AG04449 (cell line): ENCODE results near the gene EP300.
"Not testable (repeated sequence)": the region's sequence is repeated elsewhere in the genome, so short reads cannot be mapped to it uniquely, and the experiment has no call there.

ENCODE experiments used
- CTCF ChIA-PET: fragments of 350-600 bp; formaldehyde crosslinking; extraction: SDS; loops from one replicate; lab custom pipeline; 2021; ENCODE audit warnings: antibody characterized with exemption; lab: Yijun Ruan, JAX
- POLR2A ChIA-PET: fragments of 400-600, 350-600 bp; formaldehyde crosslinking; extraction: SDS; loops from one replicate; lab custom pipeline; 2020; ENCODE audit warnings: antibody characterized with exemption, inconsistent platforms; lab: Yijun Ruan, JAX
- DNase-seq: peaks from one replicate; pipeline ENCODE4 v3.0.0-alpha.2; 2010; ENCODE audit warnings: low read depth, low spot score
- H3K4me3 ChIP-seq: 2 replicates; pipeline ENCODE4 v1.5.1; 2011; ENCODE audit warnings: low read depth, mild to moderate bottlenecking, control low read depth, low read length
- CTCF ChIP-seq: IDR thresholded peaks from one replicate; pipeline ENCODE4 v1.5.1; 2011; ENCODE audit warnings: mild to moderate bottlenecking, moderate library complexity, low read length, control low read depth, inconsistent platforms; ENCODE audit not compliant: insufficient read depth; ENCODE audit errors: missing control alignments

EP300 gene

GRCh38 chr22:41092023-41092817 is at the start of gene EP300:
Gene EP300 (plus strand): TSS chr22:41092592. CDS start chr22:41093005, 413 bp downstream.
- POLR2A ChIA-PET, result interaction anchor here (0.7 to 3.1 kb wide), 4 partner anchors 23 to 239 kb away, joined by 3 to 18 read pairs (median 4); partner anchors contain the start of gene RBX1
- CTCF ChIA-PET, result interaction anchor here (2.3 to 2.5 kb wide), 2 partner anchors 14 to 170 kb away, joined by 8 to 16 read pairs; no protein-coding TSS in a partner anchor
- peak; percentile 57 for TF ChIP-seq CTCF
- peak within 1 kb of the TSS; percentile 83 for H3K4me3 ChIP-seq
- DNase-seq, result peak; percentile 19

- DNase-seq, result no peak
- H3K4me3 ChIP-seq, result no peak overlapping the region
- ChIA-PET POLR2A (no interaction called here), CTCF (interaction anchor here (1.2 to 1.3 kb wide), 2 partner anchors 9 to 21 kb away, joined by 3 to 4 read pairs; no protein-coding TSS in a partner anchor)
- no peak for TF ChIP-seq CTCF
Measured at GRCh38 chr22:41043722-41044121, 48.7 kb upstream of the EP300 start.

GRCh38 chr22:41045575-41045974 is 46.8 kb upstream of the EP300 start:
- DNase-seq, H3K4me3 ChIP-seq, POLR2A ChIA-PET, CTCF ChIA-PET: not testable (repeated sequence)

GRCh38 chr22:41047801-41048211 is 44.6 kb upstream of the EP300 start:
- no peak overlapping the region for H3K4me3 ChIP-seq
- ChIA-PET POLR2A (no interaction called here), CTCF (interaction anchor here (1.5 kb wide), 1 partner anchor 11 kb away, joined by 4 read pairs; no protein-coding TSS in a partner anchor)
- no peak for DNase-seq
- TF ChIP-seq CTCF, result no peak

GRCh38 chr22:41048345-41048744 is 44.0 kb upstream of the EP300 start:
- H3K4me3 ChIP-seq, result peak overlapping the region; percentile 27
- POLR2A ChIA-PET, result interaction anchor here (1.0 kb wide), 1 partner anchor 27 kb away, joined by 3 read pairs; no protein-coding TSS in a partner anchor
- not testable (repeated sequence) for DNase-seq
- CTCF ChIA-PET, result interaction anchor here (1.5 kb wide), 1 partner anchor 10 kb away, joined by 4 read pairs; no protein-coding TSS in a partner anchor

- H3K4me3 ChIP-seq, result peak overlapping the region; percentile 27
- ChIA-PET CTCF (interaction anchor here (0.7 to 1.5 kb wide), 3 partner anchors 10 to 86 kb away, joined by 3 to 4 read pairs (median 3); no protein-coding TSS in a partner anchor), POLR2A (interaction anchor here (1.0 kb wide), 1 partner anchor 27 kb away, joined by 3 read pairs; no protein-coding TSS in a partner anchor)
- DNase-seq, result no peak
- TF ChIP-seq CTCF, result no peak
Measured at GRCh38 chr22:41048791-41049717, 43.3 kb upstream of the EP300 start.

GRCh38 chr22:41049795-41050194 is 42.6 kb upstream of the EP300 start:
- DNase-seq, H3K4me3 ChIP-seq, POLR2A ChIA-PET: not testable (repeated sequence)
- CTCF ChIA-PET, result interaction anchor here (0.7 to 1.0 kb wide), 2 partner anchors 14 to 87 kb away, joined by 3 read pairs; no protein-coding TSS in a partner anchor
